GM21381 (cell line): Measurements from ENCODE around the gene GDF7.

Experiments
- ATAC-seq: cut with Tn5 transposase; IDR thresholded peaks from one replicate; pipeline ENCODE4 v1.9.1; 2021; ENCODE audit warnings: mild to moderate bottlenecking, moderate library complexity; ENCODE audit not compliant: unreplicated experiment

The GDF7 gene

DNA sequence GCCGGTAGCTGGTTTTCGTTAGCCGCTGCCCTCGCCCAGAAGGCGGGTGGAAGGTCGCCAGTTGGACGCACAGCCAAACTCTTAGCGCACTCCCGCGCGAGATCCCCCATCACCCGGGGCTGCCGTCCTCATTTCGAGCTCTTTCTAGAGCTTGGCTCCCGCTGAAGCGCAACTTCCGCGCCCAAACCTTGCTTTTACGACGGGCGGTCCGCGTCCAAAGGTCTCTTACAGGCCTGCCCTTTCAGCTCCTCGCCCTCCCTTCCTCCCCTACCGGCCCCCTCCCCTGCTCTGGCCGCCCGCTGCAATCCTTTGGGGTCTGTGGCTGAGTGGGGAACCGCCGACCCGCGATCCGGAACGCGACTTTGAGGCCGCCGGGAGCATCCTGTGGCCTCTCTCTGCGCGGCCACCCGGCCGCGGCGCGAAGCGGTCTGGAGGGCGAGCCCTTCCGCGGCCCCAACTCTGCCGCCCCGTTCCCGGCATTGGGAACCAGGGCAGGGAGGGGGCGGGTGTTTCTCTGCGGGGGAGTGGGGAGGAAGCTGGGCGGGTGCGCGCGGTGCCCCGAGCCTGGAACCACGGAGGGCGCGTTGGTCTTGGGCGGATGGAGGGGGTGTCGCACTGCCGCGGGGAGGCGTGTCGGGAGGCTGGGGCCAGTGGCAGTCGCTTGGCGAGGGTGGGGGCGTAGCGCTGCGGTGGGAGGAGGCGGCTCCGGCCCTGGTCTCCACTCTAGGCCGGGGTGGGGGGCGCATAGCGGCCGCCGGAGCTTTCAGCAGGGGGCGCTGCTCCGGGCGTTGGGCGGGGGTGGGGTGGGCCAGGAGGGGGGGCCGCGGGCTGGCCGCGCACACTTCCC lies at the start of gene GDF7:
Gene GDF7, plus strand, starts transcription at position 841 of the 847 bp plus-strand sequence. CDS start 96 bp downstream, outside the sequence.
- no peak for ATAC-seq

DNA sequence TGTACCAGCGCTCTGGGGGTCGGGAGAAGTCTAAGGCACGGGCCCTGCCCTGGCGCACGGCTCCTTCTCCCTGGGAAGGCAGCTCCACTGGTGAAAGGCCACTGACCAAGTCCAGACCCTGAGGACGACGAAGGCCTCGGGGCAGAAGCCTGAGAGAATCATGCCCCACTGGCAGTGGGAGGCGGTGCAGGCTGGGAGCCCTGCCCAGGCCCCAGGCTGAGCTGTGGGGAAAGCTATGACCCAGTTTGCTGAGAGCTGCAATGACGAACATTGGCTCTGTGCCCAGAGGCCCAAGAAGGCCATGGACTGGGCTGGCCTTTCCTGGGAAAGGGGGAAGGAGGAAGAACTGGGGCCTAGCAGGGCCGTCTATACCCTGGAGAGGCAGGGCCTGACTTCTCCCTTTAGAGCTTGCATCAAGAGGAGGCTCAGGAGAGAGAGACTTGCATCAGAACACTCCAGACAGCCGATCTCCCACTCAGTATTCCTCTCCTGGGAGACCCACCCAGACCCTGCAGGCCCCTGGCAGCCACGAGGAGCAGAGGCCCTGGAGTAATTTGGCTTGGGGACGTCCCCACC lies 49.0 kb upstream of the GDF7 start:
- ATAC-seq = no peak

DNA sequence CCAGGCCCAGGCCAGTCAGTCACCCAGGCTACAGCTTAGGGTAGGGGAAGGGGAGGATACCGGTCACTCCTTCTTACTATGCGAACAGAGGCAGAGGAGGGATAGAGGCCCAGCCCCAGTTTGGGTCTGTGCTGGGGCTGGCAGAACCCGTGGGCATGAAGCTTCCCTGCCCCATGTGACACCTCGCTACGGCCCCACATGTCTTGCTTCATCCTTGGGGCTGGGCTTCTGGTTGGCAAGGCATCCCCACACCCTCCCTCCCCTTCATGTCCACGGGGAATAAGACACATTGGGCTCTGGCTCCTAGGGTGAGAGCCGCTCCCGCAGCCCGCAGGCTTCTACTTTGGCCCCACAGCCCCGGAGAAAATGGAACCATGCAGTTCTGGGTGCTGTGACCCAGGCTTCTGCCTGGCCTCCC lies 48.5 kb upstream of the GDF7 start:
- ATAC-seq = no peak

DNA sequence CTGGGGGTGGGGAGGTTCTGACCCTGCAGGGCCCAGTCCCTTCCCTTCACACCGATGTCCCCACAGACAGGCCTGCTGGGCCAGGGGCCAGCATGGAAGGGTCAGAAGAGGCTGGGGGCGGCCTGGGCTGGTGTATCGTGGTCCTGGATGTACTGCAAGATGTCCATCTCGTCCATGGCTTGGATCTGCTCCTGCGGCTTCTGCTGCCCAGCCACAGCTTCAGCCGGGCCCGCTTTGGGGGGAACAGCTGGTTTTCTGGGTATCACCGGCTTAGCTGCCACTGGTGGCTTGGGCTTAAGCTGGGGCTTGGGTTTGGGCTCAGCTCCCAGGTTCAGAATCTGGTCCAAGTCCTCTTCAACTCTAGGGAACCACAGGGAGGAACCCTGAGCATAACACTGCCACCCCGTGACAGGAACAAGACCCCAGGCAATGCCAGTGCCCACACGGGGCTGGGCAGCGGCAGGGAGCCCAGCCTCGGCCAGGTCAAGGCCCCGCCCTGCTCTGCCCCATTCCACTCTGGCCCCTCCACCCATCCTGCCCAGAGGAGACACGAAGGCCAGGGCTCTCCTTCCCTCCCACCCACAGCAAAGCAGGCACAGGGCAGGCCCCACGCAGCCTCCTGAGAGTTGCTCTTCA lies 47.9 kb upstream of the GDF7 start:
- no peak for ATAC-seq

DNA sequence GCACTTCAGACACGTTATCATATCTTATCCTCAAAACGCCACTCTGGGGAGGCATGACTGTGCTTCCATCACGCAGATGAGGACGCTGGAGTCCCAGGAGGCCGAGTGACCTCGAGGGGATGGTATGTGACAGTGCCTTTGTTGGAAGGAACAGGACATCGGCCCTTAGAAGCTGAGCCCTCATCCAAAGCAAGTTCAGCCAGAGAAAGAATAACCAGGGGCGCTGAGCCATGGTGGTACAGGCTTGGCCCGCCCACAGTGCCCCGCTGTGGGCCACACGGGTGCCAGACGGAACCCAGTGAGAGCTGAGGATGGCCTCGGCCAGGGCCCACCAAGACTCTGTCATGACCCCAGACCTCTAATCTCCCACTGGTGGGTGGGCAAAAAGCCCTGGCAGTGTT lies 47.3 kb upstream of the GDF7 start:
- no peak for ATAC-seq

DNA sequence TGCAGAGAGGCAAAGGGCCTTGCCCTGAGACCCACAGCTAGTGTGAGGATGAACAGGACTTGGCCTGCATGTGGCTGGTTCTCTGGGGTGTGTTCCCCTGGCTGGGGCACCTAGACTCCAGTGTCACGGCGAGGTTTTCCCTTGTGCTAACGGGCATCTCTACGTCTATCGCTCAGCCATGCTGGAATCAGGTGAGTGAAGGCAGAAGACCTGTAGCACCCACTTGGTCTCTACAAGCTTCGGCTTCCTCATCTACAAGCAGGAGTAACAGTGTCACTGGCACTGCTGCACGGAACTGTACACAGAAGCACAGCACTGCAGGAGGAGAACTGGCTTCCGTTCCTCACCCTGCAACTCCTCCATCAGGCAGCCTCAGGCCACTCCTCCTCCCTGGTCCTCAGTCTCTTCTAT lies 46.7 kb upstream of the GDF7 start:
- ATAC-seq = no peak

DNA sequence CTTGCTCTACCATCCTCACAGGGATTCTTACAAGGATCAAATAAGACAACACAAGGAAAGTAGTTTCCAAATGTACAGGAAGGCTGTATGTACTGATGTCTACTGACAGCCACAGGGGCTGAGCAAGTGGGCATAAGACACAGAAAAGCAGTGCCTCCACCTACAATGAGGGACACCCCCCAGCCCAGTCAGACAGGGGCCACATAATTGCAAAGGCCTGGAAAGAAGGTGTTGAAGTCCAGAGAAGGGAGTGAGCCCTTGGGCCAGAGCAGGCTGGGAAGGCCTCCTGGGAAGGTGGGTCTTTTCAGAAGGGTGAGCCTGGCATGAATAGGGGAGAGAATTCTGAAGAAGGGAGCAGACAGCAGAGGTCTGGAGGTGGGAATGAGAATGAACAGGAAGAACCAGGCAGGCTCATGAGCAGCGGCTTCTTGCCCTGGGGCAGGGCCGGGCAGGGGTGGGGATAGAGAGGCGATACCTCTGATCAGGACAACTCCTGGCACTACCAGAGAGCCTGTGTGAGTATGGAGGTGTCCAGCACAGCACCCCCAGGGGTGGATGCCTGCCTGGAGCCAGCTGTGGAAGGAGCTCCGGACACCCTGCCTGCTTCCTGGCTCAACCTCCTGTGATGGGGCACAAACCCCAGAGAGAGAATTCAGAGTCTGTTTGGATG lies 46.1 kb upstream of the GDF7 start:
- no peak for ATAC-seq

DNA sequence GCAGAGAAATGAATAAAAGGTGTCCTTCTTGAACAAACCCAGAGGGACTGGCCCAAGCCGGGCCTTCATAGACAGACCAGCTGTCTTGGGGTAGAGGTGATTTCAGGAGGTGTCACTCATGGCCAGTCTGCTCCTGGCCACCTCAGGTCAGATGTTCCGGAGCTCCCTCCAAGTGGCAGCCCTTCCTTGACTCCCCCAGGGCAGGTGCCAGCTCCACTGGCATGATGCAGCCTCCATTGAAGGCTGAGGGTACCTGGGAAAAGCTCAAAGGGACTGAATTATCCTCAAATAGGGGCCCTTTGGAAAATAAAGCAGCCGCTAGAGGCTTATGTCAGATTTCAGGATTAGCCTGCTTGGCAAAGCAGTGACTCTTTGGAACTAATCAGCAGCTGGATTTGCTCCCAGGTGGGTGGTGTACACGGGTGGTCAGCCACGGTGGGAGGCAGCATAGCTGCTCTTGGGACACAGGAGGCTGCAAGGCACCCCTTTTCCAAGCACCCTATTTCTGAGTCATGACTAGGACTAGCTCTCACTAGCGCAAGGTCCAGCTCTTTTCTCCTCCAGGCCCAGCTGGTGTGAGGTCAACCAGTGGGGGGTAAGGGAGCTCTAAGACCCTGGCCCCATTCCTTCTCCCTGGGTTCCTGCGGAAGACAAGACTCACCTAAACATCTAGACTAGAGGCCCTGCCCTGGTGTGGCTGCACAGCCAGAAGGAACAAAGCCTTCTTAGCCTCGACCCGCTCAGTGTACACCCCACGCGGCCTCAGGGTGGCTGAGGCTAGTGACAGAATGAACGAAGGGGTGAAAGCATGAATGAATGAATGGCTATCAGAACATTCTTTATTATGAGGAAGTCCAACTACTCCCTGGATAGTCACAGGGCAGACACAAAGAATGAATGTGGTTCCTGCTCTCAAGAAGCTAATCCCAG lies 45.3 kb upstream of the GDF7 start:
- no peak for ATAC-seq

DNA sequence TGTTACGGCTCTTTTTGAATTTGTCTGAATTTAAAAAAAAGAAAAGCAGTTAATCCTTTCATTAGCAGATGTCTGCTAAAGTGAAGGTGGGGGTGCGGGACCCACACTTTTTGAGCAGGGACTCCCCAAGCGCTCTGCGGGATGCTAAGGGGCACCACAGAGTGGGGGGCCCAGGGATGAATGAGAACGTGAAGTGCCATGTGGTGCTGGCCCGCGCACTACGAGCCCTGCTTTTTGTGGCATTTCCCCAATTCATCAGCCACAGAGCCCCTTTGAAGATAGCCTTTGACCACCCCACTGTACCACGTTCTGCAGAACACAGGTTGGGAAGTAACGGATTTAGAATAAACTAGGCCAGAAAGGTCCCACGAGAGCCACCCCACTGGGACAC lies 44.7 kb upstream of the GDF7 start:
- no peak for ATAC-seq

DNA sequence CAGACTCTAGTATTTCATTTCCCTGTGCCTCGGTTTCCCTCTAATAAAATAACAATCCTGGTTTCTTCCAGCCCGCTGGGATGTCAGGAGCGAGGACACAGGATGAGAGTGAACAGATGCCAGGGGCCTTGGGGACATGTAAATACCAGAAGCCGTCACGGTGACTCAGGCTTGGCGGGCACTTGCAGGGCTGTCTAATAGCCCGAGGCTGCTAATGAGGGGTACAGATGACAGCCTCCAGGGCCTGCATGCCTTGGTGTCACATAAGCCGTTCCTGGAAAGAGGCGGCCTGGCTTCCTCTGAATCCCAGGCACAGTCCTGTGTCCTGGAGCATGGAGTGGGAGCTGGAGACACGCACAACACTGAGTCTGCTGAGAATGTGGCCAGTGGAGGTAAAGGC lies 44.2 kb upstream of the GDF7 start:
- ATAC-seq = no peak

DNA sequence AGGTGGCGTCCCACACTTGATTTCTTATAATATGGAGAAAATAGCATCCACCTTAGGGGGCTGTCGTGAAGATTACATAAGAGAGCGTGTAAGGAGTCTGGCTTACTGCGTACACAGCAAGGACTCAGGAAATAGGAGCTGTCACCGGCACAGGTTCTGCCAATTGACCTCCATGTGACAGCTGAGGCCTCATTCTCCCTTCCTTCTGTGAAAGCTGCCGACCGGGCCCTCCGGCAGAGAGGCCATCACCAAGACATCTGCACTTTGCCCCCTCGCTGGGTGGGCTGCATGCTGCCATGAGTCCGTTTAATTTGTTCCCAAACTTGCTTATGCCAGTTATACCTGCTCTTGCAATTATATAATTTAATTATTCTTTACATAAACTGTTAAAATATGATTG lies 43.7 kb upstream of the GDF7 start:
- ATAC-seq = no peak

DNA sequence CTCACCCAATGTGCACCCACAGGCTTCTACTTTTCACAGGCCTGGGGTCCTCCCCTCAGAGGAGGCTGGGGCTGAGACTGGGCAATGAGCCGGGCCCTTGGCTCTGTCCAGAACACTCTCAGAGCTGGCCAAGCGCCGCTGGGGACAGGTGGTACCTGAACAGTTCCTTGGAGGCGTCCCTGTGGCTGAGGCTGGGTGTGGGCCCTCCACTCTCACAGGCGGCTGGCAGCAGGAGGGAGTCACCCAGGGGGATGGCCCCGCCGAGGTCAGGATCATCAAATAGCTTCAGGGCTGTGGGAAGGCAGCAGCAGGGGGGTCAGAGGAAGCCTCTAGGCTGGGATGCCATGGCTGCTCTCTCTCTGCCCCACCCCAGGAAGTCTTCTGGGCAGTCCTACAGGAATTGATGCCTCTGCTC lies 43.2 kb upstream of the GDF7 start:
- no peak for ATAC-seq

DNA sequence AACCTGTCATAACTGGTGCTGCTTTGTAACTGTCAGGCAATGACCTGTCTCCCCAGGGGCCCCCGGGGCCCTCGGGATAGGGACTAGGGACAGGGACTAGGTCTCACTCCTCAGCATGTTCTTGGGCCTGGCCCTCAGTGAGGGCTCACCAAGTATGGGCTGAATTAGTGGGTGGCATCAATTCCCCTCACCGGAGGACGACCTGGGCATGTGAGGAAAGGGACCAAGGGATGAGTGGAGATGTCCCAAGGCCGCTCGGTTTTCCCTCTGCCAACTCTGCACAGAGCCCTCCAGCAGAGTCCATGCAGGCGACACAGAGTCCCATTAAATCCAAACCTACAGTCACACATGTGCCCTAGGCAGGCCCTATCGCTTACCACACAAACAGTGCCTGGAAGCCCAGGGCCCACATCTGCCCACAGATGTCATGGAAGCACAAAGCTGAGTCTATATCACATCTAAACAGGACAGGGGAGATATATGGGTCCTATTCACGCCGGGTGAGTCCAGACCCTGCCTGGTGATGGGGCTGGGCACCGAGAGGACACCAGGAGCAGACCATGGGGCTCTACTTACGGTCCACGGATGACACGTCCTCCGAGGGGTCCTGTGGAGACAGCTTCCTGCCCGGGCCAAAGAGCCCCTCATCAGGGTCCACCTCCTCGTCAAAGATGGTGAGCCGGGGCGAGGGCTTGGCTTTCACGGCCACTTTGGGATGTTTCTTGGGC lies 42.6 kb upstream of the GDF7 start:
- no peak for ATAC-seq

DNA sequence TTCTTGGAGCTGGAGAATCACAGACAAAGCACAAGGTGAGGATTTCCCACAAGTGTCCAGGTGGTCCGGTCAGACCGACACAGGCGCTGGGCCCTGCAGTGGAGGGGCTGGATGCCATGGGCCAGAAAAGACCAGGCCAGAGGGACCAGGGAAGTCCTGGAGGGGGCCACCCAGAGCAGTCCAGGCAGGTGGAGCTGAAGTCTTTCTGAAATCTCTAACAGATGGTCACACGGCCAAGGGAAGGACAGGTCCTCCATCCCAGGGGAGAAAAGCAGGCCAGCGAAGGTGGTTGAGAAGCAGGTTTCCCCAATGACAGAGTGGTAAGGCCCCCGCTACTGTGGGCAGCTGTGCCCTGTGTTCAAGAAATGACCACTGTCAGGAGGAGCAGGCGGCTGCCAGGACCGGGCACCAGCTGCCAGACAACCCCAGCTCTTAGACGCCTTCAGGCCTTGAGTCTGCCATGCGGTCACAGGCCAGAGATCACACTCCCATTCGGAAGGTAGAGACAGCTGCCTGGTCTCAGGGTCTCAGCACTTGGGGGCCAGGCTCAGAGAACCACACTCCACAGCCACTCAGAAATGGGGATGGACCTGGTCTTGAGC lies 42.0 kb upstream of the GDF7 start:
- no peak for ATAC-seq

DNA sequence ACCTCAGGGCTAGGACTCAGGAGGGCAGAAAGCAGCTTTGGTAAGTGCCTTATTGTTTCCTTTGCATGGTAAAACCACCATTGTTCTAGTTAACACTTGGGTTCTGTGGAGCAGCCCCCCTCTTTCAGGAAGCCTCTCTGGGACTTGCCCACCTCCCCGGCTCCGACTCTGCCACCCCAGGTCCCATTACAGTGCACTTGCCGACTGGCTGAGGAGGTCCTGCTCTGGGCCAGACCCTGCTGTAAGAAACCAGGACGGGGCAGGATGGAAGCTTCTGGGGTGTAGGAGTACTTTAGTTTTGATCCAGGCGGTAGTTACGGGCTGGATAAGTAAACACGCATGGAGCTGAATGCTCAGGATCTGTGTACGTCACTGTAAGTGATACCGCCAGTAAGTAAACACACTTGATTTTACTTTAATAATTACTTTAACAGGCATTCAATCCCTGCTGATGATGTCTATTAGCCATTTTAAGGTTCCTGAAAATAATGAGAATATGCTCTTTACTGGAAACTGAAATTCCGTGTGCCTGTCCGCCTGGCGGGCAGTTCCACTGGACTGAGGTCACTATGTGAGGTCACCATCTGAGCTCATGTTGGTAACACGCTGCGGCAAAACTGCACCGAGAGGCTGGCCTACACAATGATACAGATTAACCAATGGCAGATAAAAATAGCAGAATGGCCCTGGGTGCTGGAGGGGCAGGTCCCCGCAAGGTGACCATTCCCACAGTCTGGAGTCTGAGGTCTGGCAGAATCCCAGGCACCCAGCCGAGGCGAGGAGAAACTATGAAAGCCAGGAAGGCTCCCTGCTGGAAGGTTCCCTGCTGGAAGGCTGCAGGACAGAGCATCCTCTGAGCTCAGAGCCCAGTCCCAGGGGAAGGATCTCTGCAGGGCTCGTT lies 41.2 kb upstream of the GDF7 start:
- ATAC-seq = no peak

DNA sequence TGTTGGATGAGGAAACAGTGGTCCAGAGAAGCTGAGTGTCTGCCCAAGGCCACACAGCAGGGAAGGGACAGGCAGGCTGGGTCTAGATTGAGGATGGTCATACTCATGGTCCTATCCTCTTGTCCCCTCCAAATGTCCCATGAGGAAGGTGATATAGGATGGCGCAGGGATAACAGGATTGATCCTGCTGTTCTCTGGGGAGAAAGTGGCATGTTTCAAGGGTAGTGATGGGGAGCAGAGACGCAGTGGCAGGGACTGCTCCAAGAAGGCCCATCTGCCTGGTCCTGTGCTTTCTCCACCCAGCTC lies 40.6 kb upstream of the GDF7 start:
- ATAC-seq = no peak

DNA sequence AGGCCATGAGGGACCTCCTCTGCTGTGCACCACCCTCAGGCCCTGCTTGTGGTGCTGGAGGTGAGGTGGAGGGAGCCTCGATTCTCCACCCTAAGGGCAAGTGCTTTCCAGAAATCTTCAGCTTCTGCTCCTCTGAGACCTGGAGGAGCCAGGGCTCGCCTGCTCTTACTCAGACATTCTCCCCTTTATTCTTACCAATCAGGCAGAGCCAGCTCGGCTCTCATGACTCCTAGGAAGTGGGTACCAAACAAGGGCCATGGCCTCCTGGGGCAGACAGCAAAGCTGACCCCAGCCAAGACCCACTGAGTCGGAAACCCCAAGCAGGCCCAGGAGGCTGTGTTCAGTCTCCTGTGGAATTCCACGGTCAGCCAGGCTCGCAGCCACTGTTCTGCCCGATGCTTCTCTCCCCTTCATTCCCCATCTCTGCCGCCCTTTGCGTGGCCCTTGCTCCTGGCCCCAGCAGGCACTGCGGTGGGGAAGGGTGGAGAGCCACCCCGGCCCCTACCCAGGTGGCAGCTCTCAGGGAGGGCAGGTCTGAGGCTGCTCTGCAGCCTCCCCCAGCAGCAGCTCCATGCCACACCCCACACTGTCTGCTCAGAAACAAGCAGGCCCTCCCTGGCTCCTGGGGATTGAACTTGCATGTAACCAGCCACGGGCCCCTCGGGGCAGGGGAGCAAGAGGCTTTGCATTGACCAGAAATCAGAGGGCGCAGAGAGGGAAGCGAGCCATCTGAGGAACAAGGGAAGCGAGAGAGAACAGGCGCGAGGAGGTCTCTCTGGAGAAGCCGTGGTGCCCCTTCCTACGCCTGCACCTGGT lies 40.0 kb upstream of the GDF7 start:
- ATAC-seq = no peak
